Astrocyte (in vitro differentiated cells and primary cell): ENCODE data around the gene PIK3R1. TPM values are rescaled to one million over a fixed set of nuclear protein-coding genes. Genes with fewer than 3 reads are reported as not detected.

Experiments
- DNase-seq: peaks from one replicate; pipeline ENCODE4 v3.0.0-alpha.2; 2010; ENCODE audit warnings: low read depth
- FAIRE-seq: peaks from 2 replicates; lab custom pipeline; 2011; peaks lifted over from hg19 to GRCh38; lab: Jason Lieb, UNC
- H2AFZ ChIP-seq: 2 replicates; pipeline ENCODE4 v1.6.0; 2012; ENCODE audit warnings: low read depth, low read length, inconsistent platforms
- H3K27ac ChIP-seq: 2 replicates; pipeline ENCODE4 v1.5.1; 2011; ENCODE audit warnings: low read depth, low read length, inconsistent platforms
- H3K27me3 ChIP-seq: 2 replicates; pipeline ENCODE4 v1.6.0; 2011; ENCODE audit warnings: low read length, inconsistent platforms; ENCODE audit not compliant: insufficient read depth
- H3K36me3 ChIP-seq: 2 replicates; pipeline ENCODE4 v1.5.1; 2011; ENCODE audit warnings: low read length, inconsistent platforms; ENCODE audit not compliant: insufficient read depth
- H3K4me1 ChIP-seq: 2 replicates; pipeline ENCODE4 v1.5.1; 2011; ENCODE audit warnings: low read length, inconsistent platforms; ENCODE audit not compliant: insufficient read depth
- H3K4me2 ChIP-seq: 2 replicates; pipeline ENCODE4 v1.6.0; 2012; ENCODE audit warnings: low read length, inconsistent platforms
- H3K4me3 ChIP-seq: 2 replicates; pipeline ENCODE4 v1.5.1; 2011; ENCODE audit warnings: low read depth, mild to moderate bottlenecking, low read length, inconsistent platforms; ENCODE audit not compliant: insufficient read depth
- H3K79me2 ChIP-seq: 2 replicates; pipeline ENCODE4 v1.6.0; 2012; ENCODE audit warnings: mild to moderate bottlenecking, low read length, inconsistent platforms; ENCODE audit not compliant: insufficient read depth
- H3K9ac ChIP-seq: 2 replicates; pipeline ENCODE4 v1.6.0; 2012; ENCODE audit warnings: mild to moderate bottlenecking, low read length, inconsistent platforms
- H3K9me3 ChIP-seq: 2 replicates; pipeline ENCODE4 v1.5.1; 2012; ENCODE audit warnings: low read depth, mild to moderate bottlenecking, low read length, inconsistent platforms; ENCODE audit not compliant: insufficient read depth
- H4K20me1 ChIP-seq: 2 replicates; pipeline ENCODE4 v1.6.0; 2012; ENCODE audit warnings: low read length, inconsistent platforms; ENCODE audit not compliant: insufficient read depth
- H3K27ac Mint-ChIP-seq: one replicate; pipeline ENCODE4 v1.8.0; 2021; ENCODE audit warnings: mild to moderate bottlenecking, mixed read lengths; ENCODE audit not compliant: unreplicated experiment
- H3K27me3 Mint-ChIP-seq: one replicate; pipeline ENCODE4 v1.8.0; 2021; ENCODE audit warnings: low read depth, mixed read lengths; ENCODE audit not compliant: unreplicated experiment
- H3K36me3 Mint-ChIP-seq: one replicate; pipeline ENCODE4 v1.8.0; 2021; ENCODE audit warnings: low read depth, mixed read lengths; ENCODE audit not compliant: unreplicated experiment
- H3K4me1 Mint-ChIP-seq: one replicate; pipeline ENCODE4 v1.8.0; 2021; ENCODE audit warnings: low read depth, mixed read lengths; ENCODE audit not compliant: unreplicated experiment
- H3K4me3 Mint-ChIP-seq: one replicate; pipeline ENCODE4 v1.8.0; 2021; ENCODE audit warnings: mild to moderate bottlenecking, moderate library complexity, mixed read lengths; ENCODE audit not compliant: unreplicated experiment
- H3K9me3 Mint-ChIP-seq: one replicate; pipeline ENCODE4 v1.8.0; 2021; ENCODE audit warnings: mild to moderate bottlenecking, mixed read lengths; ENCODE audit not compliant: unreplicated experiment
- CTCF ChIP-seq: IDR thresholded peaks from 2 replicates; pipeline ENCODE4 v1.5.1; 2011; ENCODE audit warnings: low read depth, mild to moderate bottlenecking, inconsistent platforms, low read length, moderate library complexity; ENCODE audit not compliant: insufficient read depth
- EZH2 ChIP-seq: IDR thresholded peaks from 2 replicates; pipeline ENCODE4 v1.6.1; 2012; ENCODE audit warnings: mild to moderate bottlenecking, low read length, inconsistent platforms; ENCODE audit not compliant: insufficient read depth
- total RNA-seq: library from RNA; stranded (reverse); gene quantifications from 2 replicates; pipeline ENCODE4 v1.2.1, GENCODE V29; 2021

The PIK3R1 gene
- total RNA-seq, 1 donor from 2014 or later = 25.7 TPM

- Mint-ChIP-seq H3K27me3 (no peaks in the 10 kb centered on the region), H3K4me1 (peaks cover 12% of the 10 kb centered on the region), H3K9me3 (no peaks in the 10 kb centered on the region), H3K36me3 (peaks cover 10% of the 10 kb centered on the region), H3K27ac (no peak overlapping the region), H3K4me3 (no peak overlapping the region)
- Histone ChIP-seq H3K27me3 (no peaks in the 10 kb centered on the region), H3K36me3 (peaks cover 6% of the 10 kb centered on the region), H3K4me1 (peaks cover 8% of the 10 kb centered on the region), H3K9me3 (no peaks in the 10 kb centered on the region), H2AFZ (no peak overlapping the region), H3K27ac (no peak overlapping the region), H3K4me3 (no peak overlapping the region), H3K4me2 (no peak overlapping the region), H3K9ac (no peak overlapping the region), H3K79me2 (peaks cover 56% of the 10 kb centered on the region), H4K20me1 (peaks cover 54% of the 10 kb centered on the region)
- no peak for TF ChIP-seq CTCF
- TF ChIP-seq EZH2 = no peak
- DNase-seq = no peak
- FAIRE-seq = no peak
Measured at GRCh38 chr5:68226546-68227073, 11.1 kb downstream of the PIK3R1 start.

- H3K9ac ChIP-seq = no peak overlapping the region
- no peak overlapping the region for H3K4me3 ChIP-seq
- Mint-ChIP-seq H3K27ac (no peak overlapping the region), H3K9me3 (no peaks in the 10 kb centered on the region), H3K36me3 (peaks cover 10% of the 10 kb centered on the region), H3K4me3 (no peak overlapping the region), H3K27me3 (no peaks in the 10 kb centered on the region), H3K4me1 (peaks cover 17% of the 10 kb centered on the region)
- no peak overlapping the region for H3K4me2 ChIP-seq
- TF ChIP-seq EZH2 (no peak), CTCF (no peak)
- DNase-seq (no peak), FAIRE-seq (no peak)
- peaks cover 50% of the 10 kb centered on the region for H3K79me2 ChIP-seq
- H3K27ac ChIP-seq = no peak overlapping the region
- no peaks in the 10 kb centered on the region for H3K9me3 ChIP-seq
- no peaks in the 10 kb centered on the region for H3K27me3 ChIP-seq
- peaks cover 6% of the 10 kb centered on the region for H3K36me3 ChIP-seq
- peaks cover 8% of the 10 kb centered on the region for H3K4me1 ChIP-seq
- H4K20me1 ChIP-seq = peaks cover 51% of the 10 kb centered on the region
- no peak overlapping the region for H2AFZ ChIP-seq
Measured at GRCh38 chr5:68227532-68228160, 12.1 kb downstream of the PIK3R1 start.

DNA sequence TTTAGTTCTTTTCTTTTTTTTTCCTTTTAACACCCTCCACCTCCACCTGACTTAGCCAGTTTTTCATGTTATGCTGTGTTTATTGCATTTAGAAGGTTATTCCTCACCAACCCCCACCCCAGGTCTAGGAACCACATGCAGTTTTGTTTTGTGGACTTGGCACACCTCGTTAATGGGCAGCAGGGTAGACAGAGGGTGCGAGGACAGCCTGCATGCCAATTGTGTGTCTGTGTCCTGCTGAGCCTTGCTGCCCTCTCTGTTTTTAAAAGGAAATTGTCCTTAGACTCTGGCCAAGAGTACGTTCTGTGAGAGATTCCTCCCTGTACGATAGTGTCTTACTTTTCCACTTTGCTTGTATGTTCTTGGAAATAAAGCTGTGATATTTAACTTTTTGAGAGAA lies 13.9 kb downstream of the PIK3R1 start:
- Histone ChIP-seq H2AFZ (no peak overlapping the region), H3K27me3 (no peaks in the 10 kb centered on the region), H3K36me3 (peaks cover 6% of the 10 kb centered on the region), H3K27ac (no peak overlapping the region), H4K20me1 (peaks cover 50% of the 10 kb centered on the region), H3K9ac (no peak overlapping the region), H3K4me3 (no peak overlapping the region), H3K4me1 (peaks cover 8% of the 10 kb centered on the region), H3K79me2 (peaks cover 46% of the 10 kb centered on the region), H3K9me3 (no peaks in the 10 kb centered on the region), H3K4me2 (no peak overlapping the region)
- FAIRE-seq = no peak
- no peak for DNase-seq
- Mint-ChIP-seq H3K27me3 (no peaks in the 10 kb centered on the region), H3K27ac (no peak overlapping the region), H3K4me3 (no peak overlapping the region), H3K4me1 (peaks cover 17% of the 10 kb centered on the region), H3K9me3 (no peaks in the 10 kb centered on the region), H3K36me3 (peaks cover 10% of the 10 kb centered on the region)
- TF ChIP-seq EZH2 (no peak), CTCF (no peak)
